Ectodermal cell (in vitro differentiated cells): ENCODE results near the gene P3H4. TPM values are rescaled to one million over a fixed set of nuclear protein-coding genes. Genes with fewer than 3 reads are reported as not detected.
"Not testable (repeated sequence)": the region's sequence is repeated elsewhere in the genome, so short reads cannot be mapped to it uniquely, and the experiment has no call there.

Source experiments
- H3K27ac ChIP-seq: 2 replicates; pipeline ENCODE4 v1.7.0; 2013; ENCODE audit warnings: mild to moderate bottlenecking, low read depth, low read length; ENCODE audit not compliant: insufficient read depth, poor library complexity, severe bottlenecking
- H3K27me3 ChIP-seq: 2 replicates; pipeline ENCODE4 v1.7.0; 2013; ENCODE audit warnings: mild to moderate bottlenecking, low read length; ENCODE audit not compliant: insufficient read depth, control insufficient read depth, poor library complexity, severe bottlenecking
- H3K36me3 ChIP-seq: one replicate; pipeline ENCODE4 v1.7.0; 2013; ENCODE audit warnings: low read length; ENCODE audit not compliant: control insufficient read depth, insufficient read depth
- H3K4me1 ChIP-seq: one replicate; pipeline ENCODE4 v1.7.0; 2013; ENCODE audit warnings: low read length; ENCODE audit not compliant: control insufficient read depth, insufficient read depth
- H3K4me3 ChIP-seq: 2 replicates; pipeline ENCODE4 v1.7.0; 2013; ENCODE audit warnings: low read depth, low read length, control low read depth; ENCODE audit not compliant: insufficient read depth
- H3K9me3 ChIP-seq: 2 replicates; pipeline ENCODE4 v1.7.0; 2013; ENCODE audit warnings: mild to moderate bottlenecking, low read length, moderate library complexity; ENCODE audit not compliant: control insufficient read depth
- WGBS, 2 experiments: methylation state at CpG; one replicate each; pipeline ENCODE4 v1.1.7; 2013; ENCODE audit warnings: missing lambda C conversion rate in 2 of 2; 5-methylcytosine and 5-hydroxymethylcytosine counted together
- polyA plus RNA-seq, 4 experiments: library from polyadenylated mRNA; stranded (reverse); fragments of 50-300 nt; gene quantifications; one replicate each; pipeline ENCODE4 v1.2.3, GENCODE V29; 2013

P3H4 gene
- polyA plus RNA-seq (2013, experiment 1 of 4): 47.5 TPM
- 44.3 TPM for polyA plus RNA-seq (2013, experiment 2 of 4)
- 39.5 TPM for polyA plus RNA-seq (2013, experiment 3 of 4)
- 36.3 TPM for polyA plus RNA-seq (2013, experiment 4 of 4)

DNA sequence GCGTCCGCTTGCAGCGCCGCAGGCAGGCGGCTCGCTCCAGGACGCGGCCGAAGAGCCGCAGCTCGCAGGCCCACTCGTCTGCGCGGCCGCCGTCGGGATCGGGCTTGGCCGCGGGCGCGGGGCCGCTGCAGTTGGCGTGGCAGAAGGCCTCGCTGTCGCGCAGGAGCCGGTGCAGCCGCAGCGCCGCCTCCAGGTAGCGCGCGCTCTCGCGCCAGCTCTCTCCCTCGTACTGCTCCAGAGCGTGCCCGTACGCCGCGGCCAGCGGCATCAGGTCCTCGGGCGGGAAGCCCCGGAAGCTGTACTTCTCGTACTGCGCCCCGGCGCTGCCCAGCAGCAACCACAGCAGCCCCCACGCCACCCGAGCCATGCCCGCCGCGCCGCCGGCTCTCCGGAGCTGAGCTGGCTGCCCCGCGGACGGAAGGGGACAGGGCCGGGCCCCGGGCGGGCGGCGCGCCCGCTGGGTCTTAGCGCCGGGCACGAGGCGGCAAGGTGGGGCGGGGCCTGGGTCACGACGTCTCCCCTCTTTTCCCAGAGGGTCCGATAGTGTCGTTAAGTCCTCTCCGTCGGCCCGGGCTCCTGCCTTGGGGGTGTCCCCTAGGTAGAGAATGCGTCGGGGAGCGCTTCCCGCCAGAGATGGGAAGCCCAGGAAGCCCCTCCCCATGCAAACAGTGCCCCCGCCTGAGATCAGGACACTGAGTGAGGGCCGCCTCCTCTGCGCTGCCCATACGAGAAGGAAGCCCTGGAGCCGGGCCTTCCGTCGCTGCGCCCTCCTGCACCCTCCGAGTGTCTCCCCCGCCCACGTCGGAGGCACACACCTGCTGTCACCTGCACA, at the start of gene P3H4:
Gene P3H4 (minus strand): TSS at position 401 of the 832 bp plus-strand sequence. CDS start 34 bp downstream, at position 367.
- peaks cover 9% of the 10 kb centered on the region for H3K36me3 ChIP-seq
- H3K4me3 ChIP-seq: peak within 1 kb of the TSS; percentile 85
- H3K4me1 ChIP-seq: peaks cover 10% of the 10 kb centered on the region
- 0% methylated on average over 96 of the region's 96 CpGs for WGBS, 2 experiments
- peak within 1 kb of the TSS; percentile 72 for H3K27ac ChIP-seq
- H3K27me3 ChIP-seq: no peaks in the 10 kb centered on the region
- H3K9me3 ChIP-seq: no peaks in the 10 kb centered on the region

DNA sequence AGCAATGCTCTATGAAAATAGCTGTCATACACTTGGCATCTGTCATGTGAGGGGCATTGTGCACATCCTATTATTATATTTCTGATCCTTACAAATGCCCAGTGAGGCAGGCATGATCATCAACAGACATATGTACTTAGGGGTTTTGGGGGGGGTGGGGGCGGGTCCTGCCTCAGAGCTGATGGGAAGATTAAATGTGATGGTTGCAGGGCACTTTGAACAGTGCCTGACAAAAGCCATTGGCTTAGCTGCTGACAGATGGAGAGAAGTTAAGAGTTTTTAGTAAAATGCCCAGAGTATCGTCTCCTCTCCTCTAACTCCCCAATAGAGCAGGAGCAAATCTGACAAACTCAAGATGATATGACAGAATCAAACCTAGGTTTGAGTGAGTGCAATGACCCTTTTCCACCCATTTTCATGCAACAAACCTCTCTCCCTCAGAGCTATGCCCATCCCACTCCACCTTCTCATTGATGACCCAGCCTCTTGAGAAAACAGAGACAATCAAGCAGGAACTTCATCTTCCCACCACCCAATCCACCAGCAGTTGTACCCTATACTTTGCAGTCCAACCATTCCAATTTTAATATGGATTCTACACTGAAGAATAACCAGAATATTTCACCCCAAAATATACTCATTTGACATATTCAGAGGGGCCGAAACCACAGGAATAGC, 48.6 kb upstream of the P3H4 start:
- Histone ChIP-seq H3K4me3 (no peak overlapping the region), H3K27ac (no peak overlapping the region), H3K27me3 (no peaks in the 10 kb centered on the region), H3K9me3 (no peaks in the 10 kb centered on the region), H3K36me3 (no peaks in the 10 kb centered on the region), H3K4me1 (peaks cover 15% of the 10 kb centered on the region)
- 66 to 74% methylated on average over 3 of the region's 3 CpGs for WGBS, 2 experiments

- not testable (repeated sequence) for H3K4me1 ChIP-seq, H3K4me3 ChIP-seq, H3K27me3 ChIP-seq, H3K27ac ChIP-seq, H3K9me3 ChIP-seq
- H3K36me3 ChIP-seq: peaks cover 20% of the 10 kb centered on the region
- 91% methylated on average over 14 of the region's 14 CpGs for WGBS, 2 experiments
Measured at GRCh38 chr17:41851382-41851781, 39.6 kb upstream of the P3H4 start.

GRCh38 chr17:41849251-41849990, 37.7 kb upstream of the P3H4 start:
- H3K27me3 ChIP-seq: no peaks in the 10 kb centered on the region
- H3K4me3 ChIP-seq: no peak overlapping the region
- peaks cover 14% of the 10 kb centered on the region for H3K36me3 ChIP-seq
- no peaks in the 10 kb centered on the region for H3K9me3 ChIP-seq
- H3K4me1 ChIP-seq: no peaks in the 10 kb centered on the region
- H3K27ac ChIP-seq: no peak overlapping the region
- 90 to 97% methylated on average over 2 to 3 of the region's 4 CpGs for WGBS, 2 experiments

DNA sequence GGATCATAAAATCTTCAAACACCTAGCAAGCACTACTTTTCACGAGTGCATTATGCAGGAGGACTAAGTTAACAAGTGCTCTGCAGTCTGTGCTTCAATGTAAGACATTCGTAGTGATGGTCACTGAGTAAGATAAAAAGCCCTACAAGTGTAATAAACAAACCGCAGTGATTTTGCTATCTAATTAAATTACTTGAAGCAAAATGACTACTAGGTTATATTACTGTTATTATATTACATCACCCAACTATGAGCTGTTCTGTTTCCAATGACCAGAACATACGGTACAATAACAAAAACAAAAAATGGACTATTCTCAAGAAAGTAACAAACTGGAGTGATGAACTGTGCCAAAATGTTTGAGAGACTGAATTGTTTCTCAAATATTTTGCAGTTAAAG, 37.0 kb upstream of the P3H4 start:
- H3K27ac ChIP-seq: no peak overlapping the region
- H3K36me3 ChIP-seq: peaks cover 8% of the 10 kb centered on the region
- H3K4me3 ChIP-seq: no peak overlapping the region
- no peaks in the 10 kb centered on the region for H3K4me1 ChIP-seq
- 98% methylated on average over 3 of the region's 4 CpGs for WGBS, 2 experiments
- no peaks in the 10 kb centered on the region for H3K27me3 ChIP-seq
- H3K9me3 ChIP-seq: no peaks in the 10 kb centered on the region

GRCh38 chr17:41844971-41845370, 33.2 kb upstream of the P3H4 start:
- Histone ChIP-seq H3K9me3 (no peaks in the 10 kb centered on the region), H3K4me3 (no peak overlapping the region), H3K27me3 (no peaks in the 10 kb centered on the region), H3K36me3 (no peaks in the 10 kb centered on the region), H3K4me1 (no peaks in the 10 kb centered on the region), H3K27ac (no peak overlapping the region)
- WGBS, 2 experiments: 92 to 94% methylated on average over 6 of the region's 6 CpGs

- H3K4me3 ChIP-seq, H3K36me3 ChIP-seq, H3K9me3 ChIP-seq, H3K4me1 ChIP-seq, H3K27ac ChIP-seq, H3K27me3 ChIP-seq: not testable (repeated sequence)
- 90 to 93% methylated on average over 6 of the region's 6 CpGs for WGBS, 2 experiments
Measured at GRCh38 chr17:41840781-41841180, 29.0 kb upstream of the P3H4 start.

DNA sequence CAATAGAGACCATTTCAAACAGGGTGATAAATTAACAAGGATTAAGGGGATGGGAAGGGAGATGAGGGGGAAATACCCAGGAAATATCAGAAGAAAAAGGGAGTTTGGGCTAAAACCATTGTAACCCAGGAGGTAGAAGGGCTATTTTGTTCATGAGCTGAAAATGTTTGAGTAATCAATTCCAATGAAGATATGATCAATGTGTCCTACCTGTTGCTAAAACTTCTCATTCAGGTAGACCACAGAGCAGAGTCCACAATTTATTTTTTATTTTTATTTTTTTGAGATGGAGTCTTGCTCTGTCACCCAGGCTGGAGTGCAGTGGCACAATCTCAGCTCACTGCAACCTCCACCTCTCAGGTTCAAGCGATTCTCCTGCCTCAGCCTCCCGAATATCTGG, 27.7 kb upstream of the P3H4 start:
- WGBS, 2 experiments: 84 to 100% methylated on average over 2 of the region's 2 CpGs
- H3K27ac ChIP-seq, H3K27me3 ChIP-seq, H3K9me3 ChIP-seq, H3K4me3 ChIP-seq, H3K36me3 ChIP-seq, H3K4me1 ChIP-seq: not testable (repeated sequence)

- 95% methylated on average over 15 of the region's 15 CpGs for WGBS, 2 experiments
- Histone ChIP-seq H3K27me3 (peaks cover 6% of the 10 kb centered on the region), H3K9me3 (no peaks in the 10 kb centered on the region), H3K4me3 (peak within 1 kb of the TSS; percentile 96), H3K27ac (no peak within 1 kb of the TSS), H3K36me3 (no peaks in the 10 kb centered on the region), H3K4me1 (peaks cover 8% of the 10 kb centered on the region)
Measured at GRCh38 chr17:41837761-41838538, 26.2 kb upstream of the P3H4 start, which contains the start of gene KLHL10. Gene KLHL10, plus strand, starts transcription at chr17:41837825. Its CDS starts 108 bp downstream, at chr17:41837933.
